ENCODE results near the gene CAB39L. TPM values are rescaled to one million over a fixed set of nuclear protein-coding genes. Genes with fewer than 3 reads are reported as not detected.
A peak's percentile ranks its signal among the peaks of the same experiment; 100 is the strongest.

CAB39L gene
- polyA plus RNA-seq, 4 donors, result 16.3 to 19.8 (median 18.9) TPM

DNA sequence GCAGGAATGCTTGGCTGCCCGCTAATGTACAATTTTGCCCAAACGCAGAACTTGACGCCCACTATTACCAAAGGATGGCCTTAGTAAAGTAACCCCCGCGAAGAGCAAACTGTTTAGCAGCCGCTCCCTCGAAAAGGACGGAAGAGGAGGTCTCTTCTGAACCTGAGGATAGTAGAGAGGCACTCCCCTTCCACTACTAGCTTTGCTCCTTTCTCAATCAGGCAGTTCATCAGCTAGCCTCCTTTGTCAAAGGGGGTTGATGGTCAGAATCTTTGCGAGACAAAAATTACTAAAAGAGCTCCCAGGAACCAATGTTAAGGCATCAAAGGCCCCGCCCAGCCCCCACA is 534 bp downstream of the CAB39L start:
- DNase-seq (ENCODE audit: low read depth in 4 of 4, low spot score in 2 of 4), result peak in 1 of 4 donors; percentile 63

DNA sequence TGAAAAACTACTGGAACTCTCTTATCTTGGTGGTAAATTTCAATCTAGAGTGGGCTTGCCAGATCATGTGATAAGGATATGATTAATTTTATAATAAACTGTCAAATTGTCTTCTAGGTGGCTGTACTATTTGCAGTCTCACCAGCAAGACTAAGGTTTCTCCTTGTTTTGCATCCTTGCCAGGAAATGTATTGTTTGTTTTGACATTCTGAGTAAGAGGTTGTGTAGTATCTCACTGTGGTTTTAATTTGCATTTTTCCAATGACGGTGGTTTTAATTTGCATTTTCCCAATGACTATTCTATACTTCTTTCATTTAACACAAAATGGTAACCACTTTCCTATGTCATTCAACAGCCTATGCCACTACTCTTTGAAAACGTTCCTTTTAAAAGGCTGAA is 2.0 kb downstream of the CAB39L start:
- DNase-seq (ENCODE audit: low read depth in 4 of 4, low spot score in 2 of 4), result no peak

GRCh38 chr13:49441312-49441711 is 2.6 kb downstream of the CAB39L start:
- DNase-seq (ENCODE audit: low read depth in 4 of 4, low spot score in 2 of 4), result no peak

GRCh38 chr13:49439609-49440008 is 4.3 kb downstream of the CAB39L start:
- no peak for DNase-seq (ENCODE audit: low read depth in 4 of 4, low spot score in 2 of 4)

- DNase-seq (ENCODE audit: low read depth in 4 of 4, low spot score in 2 of 4), result no peak
These were observed 6.2 kb downstream of the CAB39L start for GRCh38 chr13:49437705-49438104.

- no peak for DNase-seq (ENCODE audit: low read depth in 4 of 4, low spot score in 2 of 4)
These were observed 7.0 kb downstream of the CAB39L start for GRCh38 chr13:49436890-49437289.

DNA sequence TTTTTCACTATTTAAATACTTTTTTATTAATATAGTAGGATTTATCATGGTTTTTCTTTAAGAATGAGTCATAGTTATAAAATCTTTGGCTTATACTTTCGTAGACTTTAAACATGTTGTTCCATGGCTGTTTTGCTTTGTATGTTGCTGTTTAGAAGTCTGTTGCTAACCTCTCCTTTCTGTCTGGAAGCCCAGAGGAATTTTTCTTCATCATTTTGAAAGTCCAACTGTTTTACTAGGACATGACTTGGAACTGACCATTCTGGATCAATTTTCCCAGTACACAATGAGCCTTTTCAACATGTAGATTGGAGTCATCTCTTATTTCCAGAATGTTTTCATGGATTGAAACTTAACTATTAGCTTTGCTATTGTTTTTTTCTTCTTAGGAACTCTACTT is 7.9 kb downstream of the CAB39L start:
- no peak for DNase-seq (ENCODE audit: low read depth in 4 of 4, low spot score in 2 of 4)

- DNase-seq (ENCODE audit: low read depth in 4 of 4, low spot score in 2 of 4), result no peak
These were observed 14.7 kb downstream of the CAB39L start for GRCh38 chr13:49429121-49429520.

DNA sequence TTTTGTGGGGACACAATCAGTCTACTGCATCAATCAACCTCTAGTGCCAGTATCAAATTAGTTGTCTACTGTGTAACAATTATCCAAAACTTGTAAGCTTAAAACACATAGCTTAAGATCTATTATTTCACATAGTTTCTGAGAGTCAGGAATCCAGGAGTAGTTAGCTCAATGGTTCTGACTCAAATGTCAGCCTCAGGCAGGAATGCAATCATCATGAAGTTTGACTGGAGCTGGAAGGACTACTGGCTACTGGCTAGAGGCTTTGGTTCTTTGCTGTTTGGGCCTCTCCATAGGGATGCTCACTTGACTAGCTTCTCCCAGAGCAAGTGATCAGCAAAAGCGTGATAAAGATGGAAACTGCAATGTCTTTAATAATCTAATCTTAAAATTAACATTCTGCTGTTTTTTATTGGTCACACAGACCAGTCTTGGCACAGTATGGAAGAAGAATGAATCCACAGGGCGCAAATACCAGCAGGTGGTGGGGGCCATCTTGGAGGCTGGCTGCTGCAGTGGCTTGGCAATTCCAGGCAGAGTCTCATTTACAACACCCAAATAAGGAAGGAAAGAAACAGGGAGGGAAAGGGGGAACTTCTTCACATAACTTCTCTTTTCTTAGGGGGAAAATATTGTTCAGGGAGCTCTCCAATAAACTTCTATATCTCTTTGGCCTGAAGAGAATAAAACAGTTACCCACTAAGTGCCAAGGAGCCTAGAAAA is 15.7 kb downstream of the CAB39L start:
- DNase-seq (ENCODE audit: low read depth in 4 of 4, low spot score in 2 of 4), result no peak

GRCh38 chr13:49424011-49424560 is 19.8 kb downstream of the CAB39L start:
- peak in 2 of 4 donors; percentile 29 to 50 for DNase-seq (ENCODE audit: low read depth in 4 of 4, low spot score in 2 of 4)

- no peak for DNase-seq (ENCODE audit: low read depth in 4 of 4, low spot score in 2 of 4)
These were observed 22.5 kb downstream of the CAB39L start for GRCh38 chr13:49421391-49421790.

DNA sequence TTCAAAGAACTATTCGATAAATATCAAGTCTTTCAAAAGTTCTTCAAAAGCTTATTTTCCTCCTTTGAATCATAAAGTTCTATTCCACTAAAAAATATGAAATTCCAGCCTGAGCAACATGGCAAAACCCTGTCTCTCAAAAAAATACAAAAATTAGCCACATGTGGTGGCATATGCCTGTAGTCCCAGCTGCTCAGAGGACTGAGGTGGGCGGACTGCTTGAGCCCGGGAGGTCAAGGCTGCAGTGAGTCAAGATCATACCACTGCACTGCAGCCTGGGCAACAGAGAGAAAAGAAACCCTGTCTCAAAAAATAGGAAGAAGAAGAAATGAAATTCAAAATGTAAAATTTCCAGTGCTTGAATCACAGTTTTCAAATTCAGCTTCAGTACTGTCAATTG is 24.6 kb downstream of the CAB39L start:
- no peak for DNase-seq (ENCODE audit: low read depth in 4 of 4, low spot score in 2 of 4)

- no peak for DNase-seq (ENCODE audit: low read depth in 4 of 4, low spot score in 2 of 4)
These were observed 25.7 kb downstream of the CAB39L start for GRCh38 chr13:49418206-49418605.

DNA sequence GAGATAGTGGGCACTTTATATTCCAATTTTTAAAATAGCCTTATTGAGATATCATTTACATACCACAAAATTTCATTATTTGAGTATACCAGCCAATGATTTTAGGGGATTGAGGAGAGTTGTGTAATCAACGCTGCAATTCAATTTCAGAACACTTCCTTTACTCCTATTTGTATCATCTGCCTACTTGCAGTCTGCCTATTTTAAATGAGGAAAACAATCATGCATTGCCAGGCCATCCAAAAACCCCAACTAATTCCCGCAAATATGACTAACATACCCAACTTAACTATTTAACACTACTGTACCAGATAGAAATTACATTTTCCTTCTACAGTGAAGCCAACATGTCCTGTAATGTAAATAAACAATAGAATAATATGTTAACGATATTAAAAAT is 26.7 kb downstream of the CAB39L start:
- DNase-seq (ENCODE audit: low read depth in 4 of 4, low spot score in 2 of 4), result no peak

DNA sequence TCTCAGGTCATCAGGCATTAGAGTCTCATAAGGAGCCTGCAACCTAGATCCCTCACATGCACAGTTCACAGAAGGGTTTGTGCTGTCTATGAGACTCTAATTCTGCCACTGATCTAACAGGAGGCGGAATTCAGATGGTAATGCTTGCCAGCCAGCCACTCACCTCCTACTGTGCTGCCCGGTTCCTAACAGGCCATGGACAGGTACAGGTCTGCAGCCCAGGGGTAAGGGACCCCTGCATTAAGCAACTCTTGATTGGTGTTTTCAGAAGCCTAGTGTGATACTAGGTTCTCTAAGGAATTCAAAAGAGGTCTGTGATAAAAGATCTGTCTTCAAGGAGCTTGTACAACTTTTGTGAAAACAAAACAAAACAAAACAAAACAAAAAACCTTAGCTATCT is 31.1 kb downstream of the CAB39L start:
- DNase-seq (ENCODE audit: low read depth in 4 of 4, low spot score in 2 of 4), result no peak

- no peak for DNase-seq (ENCODE audit: low read depth in 4 of 4, low spot score in 2 of 4)
These were observed 32.5 kb downstream of the CAB39L start for GRCh38 chr13:49411353-49411752.

DNA sequence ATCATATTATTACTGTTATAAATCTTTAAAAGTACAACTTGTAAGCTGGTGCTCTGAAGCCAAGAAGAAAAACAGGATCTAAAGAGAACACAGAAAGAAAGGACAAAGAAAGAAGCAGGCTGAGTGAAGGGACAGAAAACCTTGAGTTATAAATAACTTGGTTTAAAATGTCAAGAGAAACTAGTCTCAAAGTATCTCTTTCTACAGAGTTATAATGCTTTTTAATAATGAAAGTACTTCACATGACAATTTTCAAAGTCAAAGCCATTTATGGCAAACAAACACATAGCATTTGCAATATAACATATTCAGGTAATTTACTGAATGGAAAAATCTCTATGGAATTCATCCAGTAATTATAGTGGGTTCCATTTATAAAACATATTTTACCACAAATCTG is 33.4 kb downstream of the CAB39L start:
- no peak for DNase-seq (ENCODE audit: low read depth in 4 of 4, low spot score in 2 of 4)

GRCh38 chr13:49410006-49410405 is 33.9 kb downstream of the CAB39L start:
- DNase-seq (ENCODE audit: low read depth in 4 of 4, low spot score in 2 of 4), result no peak

DNA sequence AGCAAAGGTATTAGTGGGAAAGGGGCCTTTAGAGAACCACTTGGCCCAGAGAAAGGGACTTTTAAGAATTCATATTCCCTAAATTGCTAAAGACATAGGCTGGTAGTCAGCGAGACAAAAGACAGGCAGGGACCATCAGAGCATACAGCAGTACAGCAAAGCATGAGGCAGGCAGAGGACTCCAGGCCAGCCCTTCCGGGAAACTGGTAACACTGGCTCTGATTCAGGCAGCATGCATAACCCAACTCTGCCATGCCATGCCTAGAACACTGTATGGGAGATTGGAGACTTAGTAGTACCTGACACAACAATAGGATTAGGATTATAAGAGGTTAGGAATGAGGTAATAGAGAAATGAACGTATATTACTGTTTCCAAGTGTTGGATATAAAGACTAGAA is 34.9 kb downstream of the CAB39L start:
- no peak for DNase-seq (ENCODE audit: low read depth in 4 of 4, low spot score in 2 of 4)

GRCh38 chr13:49407936-49408335 is 35.9 kb downstream of the CAB39L start:
- DNase-seq (ENCODE audit: low read depth in 4 of 4, low spot score in 2 of 4), result no peak

GRCh38 chr13:49407068-49407467 is 36.8 kb downstream of the CAB39L start:
- DNase-seq (ENCODE audit: low read depth in 4 of 4, low spot score in 2 of 4), result no peak

- no peak for DNase-seq (ENCODE audit: low read depth in 4 of 4, low spot score in 2 of 4)
These were observed 39.2 kb downstream of the CAB39L start for GRCh38 chr13:49404703-49405020.
